VCaP (cell line): Measurements from ENCODE around the gene PKN1.

Source experiments
- H3K27ac ChIP-seq: fragments of 450-650 bp; 2 replicates; pipeline ENCODE4 v1.5.1; 2017
- CTCF ChIP-seq: fragments of 450-650 bp; conservative IDR thresholded peaks from 2 replicates; pipeline ENCODE4 v1.5.1; 2017; ENCODE audit warnings: mild to moderate bottlenecking, moderate library complexity

PKN1 gene

DNA sequence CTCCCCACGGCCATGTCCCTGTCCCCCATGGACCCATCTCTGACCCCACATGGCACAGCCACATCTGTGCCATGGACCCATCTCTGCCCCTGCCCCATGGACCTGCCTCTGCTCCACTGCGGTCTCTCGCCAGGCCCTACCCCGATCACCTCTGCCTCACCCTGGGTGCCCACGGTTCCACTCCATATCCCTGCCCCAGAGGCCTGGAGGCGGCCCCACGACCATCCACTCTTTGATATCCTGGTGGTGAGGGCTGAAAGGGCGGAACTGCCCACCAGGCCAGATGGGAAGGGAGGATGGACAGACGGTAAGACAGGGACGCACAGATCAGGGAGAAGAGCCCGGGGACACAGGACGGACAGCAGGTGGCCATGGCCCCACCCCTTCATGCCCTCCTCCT is 41.7 kb downstream of the PKN1 start:
- H3K27ac ChIP-seq, result no peak overlapping the region

DNA sequence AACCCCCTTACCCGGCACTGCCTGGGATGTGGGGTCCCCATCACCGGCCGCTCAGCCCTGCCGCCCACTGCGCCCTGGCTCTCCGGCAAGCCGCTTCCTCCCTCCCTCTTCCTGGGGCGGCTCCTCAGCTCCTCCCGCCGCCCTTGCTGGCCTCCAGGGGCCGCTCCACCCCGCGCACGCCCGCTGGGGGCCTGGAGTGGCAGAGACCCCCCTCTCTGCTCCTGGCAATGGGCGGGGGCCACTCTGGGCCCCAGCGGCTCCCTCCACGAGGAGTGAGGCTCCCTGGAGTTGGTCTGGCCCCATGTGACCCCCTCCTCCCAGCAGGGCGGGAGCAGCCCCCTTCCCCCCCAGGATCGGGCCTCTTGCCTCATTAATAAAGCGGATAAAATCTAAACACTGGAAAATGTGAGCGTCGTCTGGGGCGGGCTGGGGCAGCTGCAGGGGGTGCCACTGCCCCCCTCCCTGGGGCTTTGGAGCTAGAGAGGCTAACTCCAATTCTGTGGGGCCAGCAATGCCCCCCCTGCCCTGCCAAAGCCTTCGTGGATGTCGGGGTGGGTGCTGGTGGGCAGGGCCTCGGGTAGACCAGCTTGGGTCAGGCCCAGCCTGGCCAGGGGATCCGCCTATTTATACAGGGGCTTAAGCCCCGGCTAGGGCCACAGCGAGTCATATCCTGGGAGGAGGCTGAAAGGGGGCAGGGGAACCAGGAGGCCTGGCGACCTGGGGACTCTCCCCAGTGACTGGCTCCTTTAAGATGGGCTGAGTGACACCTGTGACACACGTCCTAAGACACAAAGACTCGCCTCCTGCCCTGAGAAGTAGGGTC is 42.4 kb downstream of the PKN1 start, which contains the start of gene PTGER1:
Gene PTGER1, minus strand, starts transcription at position 104 of the 823 bp plus-strand sequence. CDS start 1,034 bp downstream, outside the sequence.
- H3K27ac ChIP-seq, result no peak within 1 kb of the TSS
- TF ChIP-seq CTCF, result no peak

More for the DNA sequence above, 41.7 kb downstream of the PKN1 start:
- no peak for TF ChIP-seq CTCF

DNA sequence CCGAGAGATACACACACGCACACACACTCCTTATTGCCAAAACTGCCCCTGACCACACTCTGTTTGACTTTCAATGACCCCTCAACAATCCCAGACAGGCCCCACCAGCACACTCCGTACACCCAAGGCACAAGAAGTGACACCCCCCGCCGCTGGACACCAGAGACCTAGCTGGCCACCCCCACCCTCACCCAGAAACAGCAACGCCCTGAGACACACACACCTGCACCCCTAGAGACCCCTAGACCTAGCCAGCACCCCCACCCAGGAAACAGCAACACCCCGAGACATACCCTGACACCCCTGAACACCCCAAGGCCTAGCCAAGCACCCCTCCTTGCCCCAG is 43.2 kb downstream of the PKN1 start:
- TF ChIP-seq CTCF, result no peak

DNA sequence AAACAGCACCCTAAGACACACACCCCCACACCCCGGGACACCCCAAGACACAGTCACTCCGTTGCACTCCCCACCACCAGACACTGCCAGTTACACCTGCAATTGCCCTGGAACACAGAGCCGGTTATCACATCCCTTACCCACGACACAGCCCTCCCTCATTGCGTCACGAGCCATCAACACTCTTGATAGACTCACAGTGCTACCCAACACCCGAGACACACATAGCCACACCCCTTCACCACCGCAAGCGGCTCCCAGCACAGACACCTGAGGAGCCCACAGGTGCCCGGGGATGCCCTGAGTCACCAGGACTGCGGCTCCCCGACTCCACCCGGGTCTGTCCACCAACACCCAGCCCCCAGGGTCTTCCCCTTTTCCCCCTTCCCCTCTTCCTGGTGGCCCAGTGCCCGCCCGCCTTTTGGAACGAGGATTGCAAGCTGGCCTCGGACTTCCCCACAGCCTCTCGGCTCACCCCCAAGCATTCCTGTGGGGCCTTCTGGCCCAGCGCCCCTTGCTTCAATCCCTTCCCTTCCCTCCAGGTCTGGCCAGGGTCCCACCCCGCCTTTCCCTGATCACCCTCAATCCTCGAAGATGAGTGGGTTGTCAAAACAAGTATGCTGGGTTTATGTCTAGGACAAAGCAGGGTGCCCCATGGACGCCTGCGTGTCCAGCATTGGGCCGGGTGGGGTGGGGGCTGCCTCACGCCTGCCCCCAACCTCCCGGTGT is 43.7 kb downstream of the PKN1 start:
- TF ChIP-seq CTCF, result no peak
- no peak overlapping the region for H3K27ac ChIP-seq

More for the DNA sequence above, 43.2 kb downstream of the PKN1 start:
- no peak overlapping the region for H3K27ac ChIP-seq

DNA sequence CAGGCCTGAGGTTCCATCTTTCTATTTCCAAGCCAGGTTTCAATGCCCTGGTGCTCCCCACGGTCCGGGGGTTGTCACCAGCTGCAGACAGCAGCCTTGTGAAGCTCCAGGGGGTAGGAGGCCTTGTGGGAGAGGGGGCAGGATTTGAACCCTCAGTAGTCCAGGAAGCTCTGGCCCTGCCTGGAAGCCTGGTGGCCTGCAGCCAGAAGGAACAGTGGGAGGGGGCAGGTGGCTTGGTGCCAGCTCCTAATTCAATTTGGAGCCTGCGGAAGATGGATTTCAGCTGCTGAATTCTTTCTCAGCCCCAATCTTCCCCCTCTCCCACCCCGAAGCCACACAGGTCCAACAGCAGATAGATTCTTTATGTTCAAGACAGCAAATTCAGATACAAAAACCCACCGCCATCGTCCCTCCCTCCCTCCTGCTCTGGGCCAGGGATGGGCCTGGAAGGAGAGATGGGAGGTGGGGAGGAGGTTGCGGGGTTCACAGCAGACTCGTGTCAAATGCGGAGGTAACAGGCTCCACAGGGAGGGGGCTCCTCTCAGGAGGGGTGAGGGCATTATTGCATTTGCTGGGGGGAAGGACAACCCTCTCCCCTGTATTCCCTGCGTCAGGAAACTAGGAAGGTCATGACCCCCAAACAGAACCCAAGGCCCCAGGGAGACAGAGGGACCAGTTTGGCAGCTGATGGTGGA is 44.5 kb downstream of the PKN1 start:
- H3K27ac ChIP-seq, result no peak overlapping the region
- no peak for TF ChIP-seq CTCF

DNA sequence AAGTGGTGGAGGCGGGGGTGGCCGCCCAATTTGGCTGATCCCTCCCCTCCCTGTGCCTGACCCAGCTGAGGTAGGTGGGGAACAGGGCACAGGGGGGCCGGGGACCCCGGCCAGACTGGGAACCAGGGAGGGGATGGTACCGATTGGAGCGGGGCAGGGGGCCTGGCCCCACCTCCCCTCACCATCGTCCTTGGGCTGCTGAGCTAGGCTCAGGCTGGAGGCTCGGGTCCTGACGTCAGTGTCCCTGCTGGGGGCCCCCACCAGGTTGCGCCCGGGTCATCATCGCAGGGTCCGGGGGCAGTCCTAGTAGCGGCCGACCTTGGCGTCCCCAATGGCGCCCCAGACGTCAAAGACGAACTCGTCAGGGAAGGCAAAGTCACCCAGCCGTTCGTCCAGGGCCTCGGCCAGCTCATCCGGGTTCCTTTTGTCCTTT is 45.0 kb downstream of the PKN1 start:
- no peak for TF ChIP-seq CTCF
- no peak overlapping the region for H3K27ac ChIP-seq
